Measurements from ENCODE around the gene RSL1D1. TPM values are rescaled to one million over a fixed set of nuclear protein-coding genes. Genes with fewer than 3 reads are reported as not detected.
A peak's percentile ranks its signal among the peaks of the same experiment; 100 is the strongest.

Gene RSL1D1
- total and polyA plus RNA-seq, 9 of the 15 experiments (the other 6 are each of a cell fraction or from before 2014, with no cell fraction given) = 259 to 753 (median 373) TPM

- TF ChIP-seq PRDM10 (IDR thresholded peaks at IDR 0.05; ENCODE audit: partially characterized antibody) = no peak
- no peak for TF ChIP-seq ZNF76 (CRISPR knock-in tag; IDR thresholded peaks at IDR 0.05; ENCODE audit: borderline replicate concordance)
- TF ChIP-seq BCOR (IDR thresholded peaks at IDR 0.05) = no peak
- 0 out of 2 replicates have a peak, but pooled peaks have one; percentile 15 for TF ChIP-seq VEZF1 (CRISPR knock-in tag; IDR thresholded peaks at IDR 0.05)
- TF ChIP-seq ARID1B (IDR thresholded peaks at IDR 0.05) = peak; percentile 44
- TF ChIP-seq CCNT2 (IDR thresholded peaks at IDR 0.05; ENCODE audit: borderline replicate concordance, extremely low read depth, insufficient read length, low read depth, low read length) = peak; percentile 18
- 0 out of 2 replicates have a peak, but pooled peaks have one; percentile 58 for TF ChIP-seq ZNF134 (CRISPR knock-in tag; conservative IDR thresholded peaks at IDR 0.05)
These were observed 57.5 kb downstream of the RSL1D1 start (continued) for GRCh38 chr16:11793840-11794239.

Measured in K562 (cell line).